NT2/D1 (cell line): ENCODE measurements around the gene IMPA2.

Experiments
- SUZ12 ChIP-seq: IDR thresholded peaks from 2 replicates; pipeline ENCODE4 v1.6.1; 2011; ENCODE audit not compliant: insufficient read length, insufficient read depth; ENCODE audit errors: extremely low read depth
- YY1 ChIP-seq: IDR thresholded peaks from 2 replicates; pipeline ENCODE4 v1.6.1; 2011; ENCODE audit not compliant: insufficient read length, insufficient read depth
- ZNF274 ChIP-seq: IDR thresholded peaks from 2 replicates; pipeline ENCODE4 v1.6.1; 2011; ENCODE audit warnings: mild to moderate bottlenecking, low read depth, low read length

DNA sequence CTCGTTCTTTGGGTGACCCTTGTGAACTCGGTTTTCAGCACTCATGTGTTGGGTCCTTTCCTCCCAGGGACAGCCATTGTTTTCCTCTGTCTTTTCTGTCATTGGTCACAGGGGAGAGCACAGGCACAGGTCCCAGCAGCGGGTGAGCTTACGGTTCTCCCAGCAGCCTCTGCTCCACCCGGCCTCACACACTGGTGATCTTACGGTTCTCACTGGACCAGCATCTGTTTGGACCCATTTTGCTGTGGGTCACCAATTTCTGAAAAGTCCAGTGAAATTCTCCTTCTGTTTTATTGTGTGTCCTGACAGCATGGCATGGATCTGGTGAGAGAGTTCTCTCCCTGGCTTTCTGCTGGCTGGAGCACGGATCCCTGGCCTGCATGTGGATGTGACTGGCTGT is 62.5 kb downstream of the IMPA2 start:
- TF ChIP-seq SUZ12: no peak
- TF ChIP-seq YY1: no peak
- TF ChIP-seq ZNF274: no peak
